ENCODE measurements around the gene RNF146. TPM values are rescaled to one million over a fixed set of nuclear protein-coding genes. Genes with fewer than 3 reads are reported as not detected.
A peak's percentile ranks its signal among the peaks of the same experiment; 100 is the strongest.
"Not testable (repeated sequence)": the region's sequence is repeated elsewhere in the genome, so short reads cannot be mapped to it uniquely, and the experiment has no call there.

RNF146 gene
- total RNA-seq, 2 donors from 2014 or later, result 14.6 to 14.8 TPM

DNA sequence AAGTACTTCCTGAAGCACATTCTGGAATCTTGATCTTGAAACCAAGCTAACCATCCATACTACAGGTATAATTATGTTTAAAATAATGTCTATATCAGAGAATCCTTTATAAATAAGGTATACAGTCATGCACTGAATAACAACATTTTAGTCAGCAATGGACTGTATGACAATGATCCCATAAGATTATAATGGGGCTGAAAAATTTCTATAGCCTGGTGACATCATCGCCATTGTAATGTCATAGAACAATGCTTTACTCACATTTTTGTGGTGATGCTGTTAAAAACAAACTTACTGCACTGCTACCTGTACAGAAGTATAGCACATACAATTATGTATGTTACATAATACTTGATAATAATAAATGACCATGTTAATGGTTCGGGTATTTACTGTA lies 31.8 kb downstream of the RNF146 start:
- peaks cover 7% of the 10 kb centered on the region for H3K4me1 Mint-ChIP-seq
- no peaks in the 10 kb centered on the region for H3K9me3 ChIP-seq (ENCODE audit: control insufficient read depth, low read length, poor library complexity, severe bottlenecking)
- no peaks in the 10 kb centered on the region for H3K27me3 Mint-ChIP-seq
- ATAC-seq (no peak), DNase-seq (no peak)
- H3K27ac Mint-ChIP-seq, result no peak overlapping the region
- no peaks in the 10 kb centered on the region for H3K36me3 Mint-ChIP-seq (ENCODE audit: low read depth)
- no peak overlapping the region for H3K4me3 Mint-ChIP-seq

GRCh38 chr6:127299522-127300240 lies 33.0 kb downstream of the RNF146 start:
- H3K36me3 Mint-ChIP-seq (ENCODE audit: low read depth), result no peaks in the 10 kb centered on the region
- no peaks in the 10 kb centered on the region for H3K27me3 Mint-ChIP-seq
- H3K27ac Mint-ChIP-seq, result no peak overlapping the region
- H3K9me3 ChIP-seq (ENCODE audit: control insufficient read depth, low read length, poor library complexity, severe bottlenecking), result no peaks in the 10 kb centered on the region
- peaks cover 15% of the 10 kb centered on the region for H3K4me1 Mint-ChIP-seq
- no peak overlapping the region for H3K4me3 Mint-ChIP-seq
- ATAC-seq, result no peak
- no peak for DNase-seq

DNA sequence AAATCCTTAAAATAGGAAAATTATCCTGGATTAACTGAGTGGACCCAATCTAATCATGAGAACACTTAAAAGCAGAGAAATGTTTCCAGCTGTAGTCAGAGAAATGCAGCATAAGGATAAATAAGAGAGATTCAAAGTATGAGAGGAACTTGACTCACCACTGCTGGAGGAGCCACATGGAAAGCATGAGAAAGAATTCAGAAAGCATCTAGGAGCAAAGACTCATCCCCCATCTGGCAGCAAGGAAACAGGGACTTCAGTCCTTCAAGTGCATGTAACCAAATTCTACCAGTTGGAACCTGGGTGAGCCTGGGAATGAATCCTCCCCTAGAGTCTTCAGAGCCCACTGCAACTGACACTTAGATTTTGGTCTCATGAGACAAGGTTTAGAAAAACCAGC lies 33.7 kb downstream of the RNF146 start:
- ATAC-seq, result no peak
- Mint-ChIP-seq H3K27me3 (no peaks in the 10 kb centered on the region), H3K36me3 (ENCODE audit: low read depth) (no peaks in the 10 kb centered on the region), H3K27ac (no peak overlapping the region), H3K4me3 (no peak overlapping the region), H3K4me1 (peaks cover 23% of the 10 kb centered on the region)
- DNase-seq, result no peak
- no peaks in the 10 kb centered on the region for H3K9me3 ChIP-seq (ENCODE audit: control insufficient read depth, low read length, poor library complexity, severe bottlenecking)

GRCh38 chr6:127301199-127301700 lies 34.6 kb downstream of the RNF146 start:
- H3K9me3 ChIP-seq (ENCODE audit: control insufficient read depth, low read length, poor library complexity, severe bottlenecking), result no peaks in the 10 kb centered on the region
- no peak for ATAC-seq
- peaks cover 2% of the 10 kb centered on the region for H3K36me3 Mint-ChIP-seq (ENCODE audit: low read depth)

DNA sequence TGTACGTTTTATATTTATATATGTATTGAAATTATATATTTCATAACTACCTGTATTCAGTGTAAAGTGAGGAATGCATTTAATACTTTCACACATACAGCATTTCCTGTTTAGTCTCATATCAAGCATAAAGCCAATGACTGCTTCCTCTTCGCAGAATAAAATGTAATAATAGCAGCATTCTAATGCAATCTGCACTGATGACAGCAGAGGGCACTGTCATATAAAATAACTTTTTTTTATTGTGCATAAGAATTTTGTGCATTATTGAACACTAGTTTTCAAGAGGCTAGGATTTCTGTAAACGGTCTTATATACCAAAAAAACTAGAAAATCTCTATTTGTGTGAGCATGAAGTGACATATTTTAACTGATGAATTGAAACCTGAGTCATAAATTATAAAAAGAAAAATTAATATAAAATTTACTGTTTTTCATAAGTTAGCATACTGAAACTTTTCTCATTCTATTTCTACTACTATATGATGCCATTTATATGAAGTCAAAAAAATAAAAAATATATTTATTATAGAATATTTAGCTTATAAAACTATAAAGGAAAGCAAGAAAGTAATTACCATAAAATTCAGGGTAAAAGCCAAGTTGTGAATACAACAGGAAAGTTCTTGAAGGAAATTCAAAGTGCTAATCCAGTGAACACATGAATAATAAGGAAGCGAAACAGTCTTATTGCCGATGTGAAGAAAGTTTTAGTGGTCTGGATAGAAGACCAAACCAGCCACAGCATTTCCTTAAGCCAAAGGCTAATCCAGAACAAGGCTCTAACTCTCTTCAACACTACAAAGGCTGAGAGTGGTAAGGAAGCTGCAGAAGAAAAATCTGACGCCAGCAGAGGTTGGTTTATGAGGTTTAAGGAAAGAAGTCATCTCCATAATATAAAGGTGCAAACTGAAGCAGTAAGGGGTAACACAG lies 36.3 kb downstream of the RNF146 start:
- H3K9me3 ChIP-seq (ENCODE audit: control insufficient read depth, low read length, poor library complexity, severe bottlenecking), result no peaks in the 10 kb centered on the region
- no peak overlapping the region for H3K27ac Mint-ChIP-seq
- H3K27me3 Mint-ChIP-seq, result no peaks in the 10 kb centered on the region
- peaks cover 2% of the 10 kb centered on the region for H3K36me3 Mint-ChIP-seq (ENCODE audit: low read depth)
- ATAC-seq, result peak; percentile 89
- peaks cover 36% of the 10 kb centered on the region for H3K4me1 Mint-ChIP-seq
- no peak overlapping the region for H3K4me3 Mint-ChIP-seq
- peak in 1 of 3 donors; percentile 40 for DNase-seq

More at GRCh38 chr6:127301199-127301700, 34.6 kb downstream of the RNF146 start:
- peaks cover 29% of the 10 kb centered on the region for H3K4me1 Mint-ChIP-seq
- no peaks in the 10 kb centered on the region for H3K27me3 Mint-ChIP-seq
- no peak for DNase-seq
- no peak overlapping the region for H3K4me3 Mint-ChIP-seq
- no peak overlapping the region for H3K27ac Mint-ChIP-seq

DNA sequence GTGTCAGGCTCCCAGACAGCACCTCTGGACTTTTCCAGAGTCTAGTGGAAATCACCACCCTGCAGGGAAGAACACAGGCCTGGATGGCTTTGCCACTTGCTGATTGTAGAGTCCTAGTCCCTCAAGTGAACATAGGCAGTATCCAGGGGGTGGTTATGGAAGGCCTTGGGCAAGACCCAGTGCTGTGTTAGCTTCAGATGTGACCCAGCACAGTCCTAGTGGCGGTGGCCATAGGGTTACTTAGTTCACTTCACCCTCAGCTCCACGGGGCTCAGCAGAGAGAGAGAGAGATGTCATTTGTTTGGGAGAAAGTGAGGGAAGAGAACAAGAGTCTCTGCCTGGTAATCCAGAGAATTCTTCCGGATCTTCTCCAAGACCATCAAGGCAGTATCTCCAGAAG lies 37.3 kb downstream of the RNF146 start:
- peaks cover 2% of the 10 kb centered on the region for H3K36me3 Mint-ChIP-seq (ENCODE audit: low read depth)
- H3K27ac Mint-ChIP-seq, result no peak overlapping the region
- DNase-seq, result no peak
- no peaks in the 10 kb centered on the region for H3K9me3 ChIP-seq (ENCODE audit: control insufficient read depth, low read length, poor library complexity, severe bottlenecking)
- no peak for ATAC-seq
- H3K4me3 Mint-ChIP-seq, result no peak overlapping the region
- H3K4me1 Mint-ChIP-seq, result peaks cover 37% of the 10 kb centered on the region
- H3K27me3 Mint-ChIP-seq, result no peaks in the 10 kb centered on the region

DNA sequence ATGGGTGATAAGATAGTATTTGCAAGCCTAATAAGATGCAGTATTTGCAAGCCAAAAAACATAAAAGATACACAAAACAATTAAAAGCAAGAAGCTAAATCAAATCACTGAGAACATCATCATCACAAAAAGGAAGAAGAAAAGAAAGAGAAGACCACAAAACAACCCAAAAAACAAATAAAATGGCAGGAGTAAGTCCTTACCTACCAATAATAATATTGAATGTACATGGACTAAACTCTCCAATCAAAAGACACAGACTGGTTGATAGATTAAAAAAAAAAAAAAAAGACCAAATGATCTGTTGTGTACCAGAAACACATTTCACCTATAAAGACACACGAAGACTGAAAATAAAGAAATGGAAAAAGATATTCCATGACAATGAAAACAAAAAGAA lies 39.1 kb downstream of the RNF146 start:
- Mint-ChIP-seq H3K27ac (no peak overlapping the region), H3K27me3 (no peaks in the 10 kb centered on the region), H3K36me3 (ENCODE audit: low read depth) (peaks cover 2% of the 10 kb centered on the region), H3K4me3 (no peak overlapping the region), H3K4me1 (peaks cover 45% of the 10 kb centered on the region)
- no peaks in the 10 kb centered on the region for H3K9me3 ChIP-seq (ENCODE audit: control insufficient read depth, low read length, poor library complexity, severe bottlenecking)
- no peak for ATAC-seq
- no peak for DNase-seq

DNA sequence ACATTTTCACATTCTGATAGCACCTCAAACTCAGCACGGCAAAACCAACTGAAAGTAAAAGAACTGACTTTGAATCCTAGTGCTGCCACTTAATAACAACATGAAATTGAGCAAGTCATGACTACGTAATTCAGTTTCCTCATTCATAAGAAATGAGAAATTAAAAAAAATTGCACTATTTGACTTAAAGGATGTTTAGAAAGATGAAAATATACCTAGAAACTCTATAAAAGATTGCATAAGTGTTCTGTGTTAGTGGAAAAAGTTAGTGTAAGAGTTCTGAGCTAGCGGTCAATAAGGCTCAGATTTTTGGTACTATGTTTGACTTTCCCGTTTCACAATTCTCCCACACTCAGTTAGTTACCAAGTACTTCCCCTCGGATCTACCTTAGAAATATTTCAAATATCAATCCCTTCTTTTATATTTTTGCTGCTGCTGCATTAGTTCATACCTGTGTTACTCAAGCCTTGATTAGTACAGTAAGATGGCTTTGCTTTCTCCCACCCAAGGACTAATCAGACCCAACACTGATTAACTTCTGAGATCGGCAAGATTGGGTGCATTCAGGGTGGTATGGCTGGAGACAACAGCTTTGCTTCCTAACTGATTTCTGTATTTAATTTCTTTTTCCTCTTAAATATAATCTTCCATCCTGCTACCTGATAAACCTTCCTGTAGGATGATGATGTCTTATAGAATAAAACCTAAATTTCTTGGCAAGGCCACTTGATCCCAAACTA lies 50.9 kb downstream of the RNF146 start:
- no peak for ATAC-seq
- no peaks in the 10 kb centered on the region for H3K9me3 ChIP-seq (ENCODE audit: control insufficient read depth, low read length, poor library complexity, severe bottlenecking)
- no peak for DNase-seq
- H3K27me3 Mint-ChIP-seq, result no peaks in the 10 kb centered on the region
- peaks cover 8% of the 10 kb centered on the region for H3K36me3 Mint-ChIP-seq (ENCODE audit: low read depth)
- peak overlapping the region; percentile 87 for H3K27ac Mint-ChIP-seq
- no peak overlapping the region for H3K4me3 Mint-ChIP-seq
- peaks cover 15% of the 10 kb centered on the region for H3K4me1 Mint-ChIP-seq

GRCh38 chr6:127319686-127320085 lies 53.0 kb downstream of the RNF146 start:
- Mint-ChIP-seq H3K4me1 (peaks cover 14% of the 10 kb centered on the region), H3K27ac (peak overlapping the region; percentile 45), H3K27me3 (no peaks in the 10 kb centered on the region), H3K36me3 (ENCODE audit: low read depth) (peaks cover 8% of the 10 kb centered on the region), H3K4me3 (no peak overlapping the region)
- no peaks in the 10 kb centered on the region for H3K9me3 ChIP-seq (ENCODE audit: control insufficient read depth, low read length, poor library complexity, severe bottlenecking)
- no peak for DNase-seq
- no peak for ATAC-seq

GRCh38 chr6:127328043-127328609 lies 61.5 kb downstream of the RNF146 start:
- ATAC-seq, result no peak
- no peaks in the 10 kb centered on the region for H3K27me3 Mint-ChIP-seq
- H3K36me3 Mint-ChIP-seq (ENCODE audit: low read depth), result peaks cover 5% of the 10 kb centered on the region
- H3K27ac Mint-ChIP-seq, result no peak overlapping the region
- H3K4me3 Mint-ChIP-seq, result no peak overlapping the region
- peaks cover 6% of the 10 kb centered on the region for H3K4me1 Mint-ChIP-seq
- H3K9me3 ChIP-seq (ENCODE audit: control insufficient read depth, low read length, poor library complexity, severe bottlenecking), result no peaks in the 10 kb centered on the region
- no peak for DNase-seq

DNA sequence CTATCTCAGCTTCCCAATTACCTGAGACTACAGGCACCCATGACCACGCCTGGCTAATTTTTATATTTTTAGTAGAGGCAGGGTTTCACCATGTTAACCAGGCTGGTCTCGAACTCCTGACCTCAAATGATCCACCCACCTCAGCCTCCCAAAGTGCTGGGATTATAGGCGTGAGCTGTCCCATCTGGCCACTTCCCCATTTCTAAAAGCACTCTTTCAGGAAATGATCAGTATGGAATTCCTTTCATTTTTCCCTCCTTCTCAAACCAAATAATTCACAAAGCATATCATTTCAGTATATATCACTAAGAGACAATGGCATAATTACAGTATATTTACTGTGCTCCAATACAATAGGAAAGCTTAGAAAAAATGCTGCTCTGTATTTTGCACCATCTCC lies 64.6 kb downstream of the RNF146 start:
- H3K4me3 Mint-ChIP-seq; H3K9me3 ChIP-seq (ENCODE audit: control insufficient read depth, low read length, poor library complexity, severe bottlenecking); H3K27ac Mint-ChIP-seq; DNase-seq; H3K27me3 Mint-ChIP-seq; H3K36me3 Mint-ChIP-seq (ENCODE audit: low read depth); ATAC-seq: not testable (repeated sequence)
- peaks cover 14% of the 10 kb centered on the region for H3K4me1 Mint-ChIP-seq

- Mint-ChIP-seq H3K36me3 (ENCODE audit: low read depth) (no peaks in the 10 kb centered on the region), H3K4me3 (no peak overlapping the region), H3K4me1 (peaks cover 21% of the 10 kb centered on the region), H3K27me3 (no peaks in the 10 kb centered on the region), H3K27ac (no peak overlapping the region)
- no peak for ATAC-seq
- H3K9me3 ChIP-seq (ENCODE audit: control insufficient read depth, low read length, poor library complexity, severe bottlenecking), result no peaks in the 10 kb centered on the region
- DNase-seq, result no peak
Observed at GRCh38 chr6:127332383-127332961, 65.8 kb downstream of the RNF146 start.

All from T-helper 17 cell (primary cell).